ENCODE measurements around the gene CACNA1C.

DNA sequence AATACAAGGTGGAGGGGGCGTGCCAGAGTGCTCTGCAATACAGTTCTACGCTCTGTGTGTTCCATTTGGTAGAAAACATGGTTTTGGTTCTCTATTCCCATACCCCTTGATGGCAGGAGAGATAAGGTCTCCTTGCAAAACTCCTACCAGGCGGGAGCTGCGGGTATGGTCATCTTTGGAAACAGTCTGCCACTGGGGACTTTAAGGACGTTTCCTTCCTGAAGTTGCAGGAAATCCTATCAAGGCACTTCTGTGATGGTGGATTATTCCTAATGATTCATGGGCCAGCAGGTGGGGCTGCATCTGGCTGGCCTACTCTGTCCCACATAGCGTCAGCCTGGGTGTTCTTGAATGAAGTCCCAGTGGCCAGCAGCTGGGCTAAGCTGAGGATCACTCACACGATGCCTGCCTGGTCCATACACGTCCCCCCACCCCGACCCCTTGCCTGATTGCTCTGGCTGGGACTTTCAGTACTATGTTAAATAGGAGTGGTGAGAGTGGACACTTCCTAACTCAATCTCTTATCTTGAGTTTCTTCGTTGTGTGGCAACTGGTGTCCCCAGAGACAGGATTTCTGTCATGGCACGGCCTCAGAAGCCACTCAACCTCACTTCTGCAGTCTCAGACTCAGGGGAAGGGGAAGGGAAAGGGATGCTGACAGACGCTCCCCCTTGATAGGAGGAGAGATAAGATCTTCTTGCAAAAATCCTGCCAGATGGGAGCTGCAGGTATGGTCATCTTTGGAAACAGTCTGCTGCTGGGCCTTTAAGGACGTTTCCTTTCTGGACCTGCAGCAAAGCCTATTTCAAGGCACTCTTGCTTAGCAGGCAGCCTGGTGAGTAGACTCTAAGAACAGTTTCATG lies 680.9 kb downstream of the CACNA1C start:
- TF ChIP-seq EP300 (IDR thresholded peaks at IDR 0.05) (no peak), POLR2A (IDR thresholded peaks at IDR 0.05; ENCODE audit: low read depth) (no peak), POLR2AphosphoS5 (IDR thresholded peaks at IDR 0.05) (no peak)
- TF ChIP-seq, protein P1, sequence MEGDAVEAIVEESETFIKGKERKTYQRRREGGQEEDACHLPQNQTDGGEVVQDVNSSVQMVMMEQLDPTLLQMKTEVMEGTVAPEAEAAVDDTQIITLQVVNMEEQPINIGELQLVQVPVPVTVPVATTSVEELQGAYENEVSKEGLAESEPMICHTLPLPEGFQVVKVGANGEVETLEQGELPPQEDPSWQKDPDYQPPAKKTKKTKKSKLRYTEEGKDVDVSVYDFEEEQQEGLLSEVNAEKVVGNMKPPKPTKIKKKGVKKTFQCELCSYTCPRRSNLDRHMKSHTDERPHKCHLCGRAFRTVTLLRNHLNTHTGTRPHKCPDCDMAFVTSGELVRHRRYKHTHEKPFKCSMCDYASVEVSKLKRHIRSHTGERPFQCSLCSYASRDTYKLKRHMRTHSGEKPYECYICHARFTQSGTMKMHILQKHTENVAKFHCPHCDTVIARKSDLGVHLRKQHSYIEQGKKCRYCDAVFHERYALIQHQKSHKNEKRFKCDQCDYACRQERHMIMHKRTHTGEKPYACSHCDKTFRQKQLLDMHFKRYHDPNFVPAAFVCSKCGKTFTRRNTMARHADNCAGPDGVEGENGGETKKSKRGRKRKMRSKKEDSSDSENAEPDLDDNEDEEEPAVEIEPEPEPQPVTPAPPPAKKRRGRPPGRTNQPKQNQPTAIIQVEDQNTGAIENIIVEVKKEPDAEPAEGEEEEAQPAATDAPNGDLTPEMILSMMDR (IDR thresholded peaks at IDR 0.05), result no peak
